Stimulated activated CD4-positive, alpha-beta T cell treated with anti-CD3 and anti-CD28 coated beads, Interleukin-15, amount 100 ng/mL, for 1 hour (primary cell): ENCODE data around the gene FKRP.
"Not testable (repeated sequence)": the region's sequence is repeated elsewhere in the genome, so short reads cannot be mapped to it uniquely, and the experiment has no call there.

ENCODE experiments used
- DNase-seq, 2 donors: peaks; one replicate each; pipeline ENCODE4 v3.0.0-alpha.2; 2020; ENCODE audit warnings: low read depth in 1 of 2, low spot score in 1 of 2

FKRP gene

DNA sequence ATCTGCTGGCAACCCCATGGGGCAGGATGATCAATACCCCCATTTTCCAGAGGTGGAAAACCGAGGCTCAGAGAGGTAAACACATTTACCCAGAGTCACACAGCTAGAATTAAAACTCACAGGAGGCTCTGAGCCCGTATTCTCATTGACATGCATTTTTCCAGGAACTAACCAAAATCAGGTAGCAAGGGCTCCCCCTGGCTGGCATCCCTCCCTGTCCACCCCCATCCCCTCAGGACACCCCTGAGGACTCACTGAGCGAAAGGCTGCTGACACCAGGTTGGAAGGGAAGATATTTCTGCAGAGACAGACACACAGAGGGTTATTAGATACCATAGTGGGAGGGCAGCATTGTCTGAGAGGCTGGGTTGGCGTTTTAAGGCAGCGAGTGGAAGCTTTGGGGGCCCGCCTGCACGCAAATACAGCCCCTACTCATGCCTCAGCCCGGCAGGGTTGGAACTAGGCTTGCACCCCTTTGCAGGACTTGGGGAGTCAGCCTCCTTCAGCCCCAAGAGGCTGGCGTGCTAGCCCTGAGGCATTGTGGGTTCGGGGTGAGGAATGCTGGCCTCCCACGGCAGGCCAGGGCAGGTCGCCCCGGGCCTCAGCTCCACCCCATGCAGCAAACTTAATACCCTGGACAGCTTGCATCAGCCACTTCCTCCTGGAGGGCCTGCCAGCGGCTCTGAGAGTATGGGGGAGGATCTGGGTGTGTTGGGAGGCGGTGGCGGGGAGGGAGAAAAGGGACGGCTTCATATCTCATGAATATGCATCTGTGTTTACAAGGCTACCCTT is 38.6 kb downstream of the FKRP start:
- DNase-seq = peak in 1 of 2 donors; percentile 52

DNA sequence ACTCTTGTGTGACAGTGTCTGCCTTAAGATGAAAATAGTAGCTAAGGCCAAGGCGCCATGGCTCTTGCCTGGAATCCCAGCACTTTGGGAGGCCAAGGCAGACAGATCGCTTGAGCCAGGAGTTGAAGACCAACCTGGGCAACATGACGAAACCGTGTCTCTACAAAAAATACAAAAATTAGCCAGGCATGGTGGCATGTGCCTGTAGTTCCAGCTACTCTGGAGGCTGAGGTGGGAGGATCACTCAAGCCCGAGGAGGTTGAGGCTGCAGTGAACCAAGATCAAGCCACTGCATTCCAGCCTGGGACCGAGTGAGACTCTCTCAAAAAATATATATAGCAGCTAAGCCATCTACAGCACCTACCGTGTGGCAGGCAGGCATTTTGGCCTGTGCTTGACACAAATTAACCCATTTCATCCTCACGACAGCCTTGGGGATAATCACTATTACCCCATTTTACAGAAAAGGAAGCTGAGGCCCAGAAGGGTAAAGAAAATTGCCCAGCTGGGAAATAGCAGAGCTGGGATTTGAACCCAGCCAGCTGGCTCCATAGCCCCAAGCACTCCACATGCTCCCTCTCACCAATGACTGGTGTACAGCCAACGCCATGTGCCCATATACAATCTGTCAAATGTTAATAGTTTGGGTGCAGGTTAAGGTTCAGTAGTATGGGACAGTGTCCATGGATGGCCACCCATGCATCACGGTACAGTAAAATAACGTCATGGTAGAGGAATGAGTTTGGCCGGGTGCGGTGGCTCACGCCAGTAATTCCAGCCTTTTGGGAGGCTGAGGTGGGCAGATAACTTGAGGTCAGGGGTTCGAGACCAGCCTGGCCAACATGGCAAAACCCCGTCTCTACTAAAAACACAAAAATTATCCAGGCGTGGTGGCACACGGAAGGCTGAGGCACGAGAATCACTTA is 39.5 kb downstream of the FKRP start:
- no peak for DNase-seq

DNA sequence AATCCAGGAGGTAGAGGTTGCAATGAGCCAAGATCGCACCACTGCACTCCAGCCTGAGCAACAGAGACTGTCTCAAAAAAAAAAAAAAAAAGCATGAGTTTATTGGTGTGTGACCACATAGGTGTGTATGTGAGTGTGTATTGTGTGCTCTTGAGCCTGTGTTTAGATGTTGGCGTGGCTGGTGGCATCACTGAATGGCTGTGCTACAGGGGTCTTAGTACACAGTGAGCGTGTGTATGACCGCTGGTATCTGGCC is 40.1 kb downstream of the FKRP start:
- no peak for DNase-seq

DNA sequence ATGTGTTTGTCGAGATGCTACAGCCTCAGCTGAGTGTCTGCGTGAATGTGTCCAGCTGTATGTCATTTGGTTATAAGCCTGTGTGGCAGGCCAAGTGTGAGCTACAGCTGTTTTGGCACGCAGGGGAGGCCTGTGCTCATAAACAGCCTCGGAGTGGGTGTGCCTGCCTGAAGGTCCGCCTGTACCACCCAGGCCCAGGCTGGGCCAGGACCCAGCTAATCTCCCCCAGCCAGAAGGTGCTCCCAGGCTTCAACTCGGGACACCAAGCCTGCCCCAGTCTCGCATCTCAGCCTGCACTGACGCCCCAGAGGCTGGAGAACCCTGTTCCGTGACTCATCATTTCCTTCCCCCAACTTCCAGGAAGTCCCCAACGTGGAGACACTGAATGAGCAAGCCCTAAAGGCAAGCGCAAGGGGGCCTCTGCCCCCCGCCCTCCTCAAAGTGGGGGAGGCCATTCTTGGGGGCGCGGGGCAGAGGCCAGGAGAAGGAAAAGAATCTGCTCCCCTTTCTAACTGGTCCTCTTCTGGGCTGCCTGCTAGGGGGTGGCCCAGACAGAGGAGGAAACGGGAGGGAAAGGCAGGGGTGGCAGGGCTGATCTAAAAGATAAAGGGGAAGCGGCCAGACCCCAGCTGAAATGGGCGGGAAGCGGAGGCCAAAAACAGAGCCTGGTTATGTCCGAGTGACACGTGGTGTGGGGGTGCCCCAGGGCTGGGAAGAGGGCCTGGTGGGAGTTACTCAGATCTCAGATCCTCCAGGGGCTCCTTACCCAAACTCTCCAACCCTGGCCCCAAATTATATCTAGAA is 40.6 kb downstream of the FKRP start:
- peak; percentile 61 to 77 for DNase-seq

DNA sequence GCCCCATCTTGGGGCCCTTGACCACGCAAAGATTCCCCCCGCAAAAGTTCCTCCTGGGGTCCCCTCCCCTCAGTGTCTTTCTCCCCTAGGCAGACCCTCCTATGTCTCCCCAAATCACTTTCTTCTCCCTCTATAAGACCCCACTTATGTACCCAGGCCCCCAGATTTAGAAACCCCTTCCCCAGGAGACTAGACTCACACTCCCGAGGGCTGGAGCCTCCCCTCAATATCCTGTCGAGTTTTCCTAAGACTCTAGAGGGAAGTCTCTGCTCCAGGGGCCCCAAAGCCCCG is 41.1 kb downstream of the FKRP start:
- no peak for DNase-seq

DNA sequence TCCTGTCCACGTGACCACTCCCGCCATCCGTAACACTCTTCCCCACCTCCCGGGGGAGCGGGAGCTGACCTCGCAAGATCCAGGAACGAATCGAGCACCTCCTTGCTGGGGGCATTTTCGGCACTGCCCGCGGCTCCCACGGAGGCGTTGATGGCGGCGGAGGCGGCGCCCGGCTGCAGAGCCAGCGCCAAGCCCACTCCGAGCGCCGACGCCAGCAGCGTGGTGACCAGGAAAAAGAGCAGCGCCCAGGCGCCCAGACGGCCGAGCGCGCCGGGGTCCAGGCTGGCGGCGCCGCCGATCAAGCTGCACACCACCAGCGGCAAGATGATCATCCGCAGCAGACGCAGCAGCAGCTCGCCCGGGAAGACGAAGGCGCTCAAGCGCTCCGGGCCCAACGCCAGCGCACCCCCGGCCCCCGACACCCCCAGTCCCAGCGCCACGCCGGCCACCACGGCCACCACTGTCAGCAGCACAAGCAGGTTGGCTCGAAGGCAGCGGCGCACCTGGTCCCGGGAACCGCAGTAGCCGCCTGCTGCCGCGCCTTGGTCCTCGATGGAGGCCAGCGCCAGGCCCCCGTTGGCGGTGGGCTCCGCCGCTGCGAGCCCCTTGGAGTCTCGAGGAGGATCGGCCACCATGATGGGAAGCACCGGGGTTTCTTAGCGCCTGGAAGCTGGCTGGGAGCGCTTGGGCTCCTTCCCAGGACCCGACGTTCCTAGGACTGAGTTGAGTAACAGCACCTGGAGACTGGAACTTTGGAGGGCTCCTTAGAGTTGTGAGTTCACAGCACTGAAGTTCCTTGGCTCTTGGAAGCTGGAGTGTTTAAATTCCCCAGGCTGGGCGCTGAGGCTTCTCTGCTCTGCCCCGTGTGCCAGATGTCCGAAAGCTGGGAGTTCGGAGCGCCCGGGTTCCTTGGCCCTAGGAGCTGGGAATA is 41.7 kb downstream of the FKRP start:
- peak in 1 of 2 donors; percentile 29 for DNase-seq

DNA sequence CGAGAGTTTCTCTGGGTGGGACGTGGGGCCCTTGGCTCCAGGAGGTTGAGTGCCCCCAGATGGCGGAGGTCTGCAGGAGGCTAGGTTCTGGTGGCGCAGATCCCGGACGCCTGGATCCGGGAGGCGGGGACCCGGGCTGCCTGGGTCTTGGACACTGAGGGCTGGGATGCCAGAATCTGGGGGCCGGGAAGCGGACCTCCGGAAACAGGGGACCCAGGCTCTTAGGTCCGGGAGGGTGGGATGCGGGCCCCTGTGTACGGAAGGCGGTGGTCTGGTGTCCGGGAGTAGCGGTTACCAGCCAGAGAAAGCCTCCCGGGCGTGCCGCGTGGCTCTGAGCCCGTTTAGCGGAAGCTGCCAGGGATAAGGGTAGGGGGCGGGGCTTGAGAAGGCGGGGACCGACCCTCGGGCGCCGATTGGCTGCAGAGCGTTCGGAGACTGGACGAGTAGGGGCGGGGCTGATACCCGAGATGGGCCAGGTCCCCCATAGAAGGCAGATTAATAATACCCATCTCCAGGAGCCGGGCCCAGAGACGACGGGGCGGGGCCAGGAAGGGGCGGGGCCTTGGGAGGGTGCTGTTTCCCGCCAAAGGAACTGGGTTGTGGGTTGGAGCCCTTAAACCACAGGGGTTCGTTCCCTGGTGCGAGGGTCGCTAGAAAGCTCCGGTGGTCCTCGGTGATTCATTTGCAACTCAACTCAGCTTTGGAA is 42.6 kb downstream of the FKRP start, which contains the start of gene SLC1A5:
Gene SLC1A5 (minus strand): TSS at position 333 of the 706 bp plus-strand sequence. CDS start 629 bp downstream, outside the sequence.
- DNase-seq = peak; percentile 94 to 99

DNA sequence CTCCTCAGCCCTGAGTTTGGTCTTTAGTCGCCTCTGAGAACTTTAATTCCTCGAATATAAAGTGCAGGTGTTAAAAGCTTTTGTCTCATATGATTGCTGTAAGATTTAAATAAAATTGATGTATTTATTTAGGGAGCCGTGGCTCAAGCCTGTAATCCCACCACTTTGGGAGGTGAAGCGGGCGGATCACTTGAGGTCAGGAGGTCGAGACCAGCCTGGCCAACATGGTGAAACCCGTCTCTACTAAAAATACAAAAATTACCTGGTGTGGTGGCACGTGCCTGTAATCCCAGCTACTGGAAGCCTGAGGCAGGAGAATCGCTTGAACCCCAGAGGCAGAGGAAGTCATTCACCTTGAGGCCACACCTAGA is 43.1 kb downstream of the FKRP start:
- no peak for DNase-seq

DNA sequence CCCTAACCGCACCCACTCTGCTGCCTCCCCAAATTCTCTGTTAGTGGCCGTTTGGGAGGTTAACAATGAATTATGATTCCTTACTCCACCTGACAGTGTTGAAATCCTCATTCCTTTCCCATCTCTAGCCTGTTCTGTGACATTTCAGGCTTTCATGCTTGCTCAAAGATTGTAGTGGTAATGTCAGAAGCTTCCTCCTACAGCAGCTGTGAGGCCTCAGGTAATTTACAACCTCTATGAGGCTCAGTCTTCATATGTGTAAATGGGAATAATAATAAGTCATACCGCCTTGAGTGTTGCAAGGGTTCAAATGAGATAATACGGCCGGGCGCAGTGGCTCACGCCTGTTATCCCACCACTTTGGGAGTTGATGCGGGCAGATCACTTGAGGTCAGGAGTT is 43.5 kb downstream of the FKRP start:
- no peak for DNase-seq

DNA sequence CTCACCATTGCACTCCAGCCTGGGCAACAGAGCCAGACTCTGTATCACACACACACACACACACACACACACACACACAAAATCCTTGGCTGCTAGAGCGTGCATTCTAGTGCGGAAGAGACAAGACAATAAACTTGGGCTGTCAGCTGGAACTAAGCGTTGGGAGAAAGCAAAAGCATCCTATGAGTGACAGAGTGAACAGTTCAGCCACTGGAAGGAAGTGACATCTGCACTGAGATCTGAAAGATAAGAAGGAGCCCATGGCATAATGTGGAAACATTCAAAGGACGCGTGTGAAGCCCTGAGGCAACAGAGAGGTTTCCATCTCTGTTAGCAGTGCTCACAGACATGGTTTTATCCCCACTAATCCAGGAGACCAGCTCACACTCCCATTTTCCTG is 46.1 kb downstream of the FKRP start:
- DNase-seq = no peak

DNA sequence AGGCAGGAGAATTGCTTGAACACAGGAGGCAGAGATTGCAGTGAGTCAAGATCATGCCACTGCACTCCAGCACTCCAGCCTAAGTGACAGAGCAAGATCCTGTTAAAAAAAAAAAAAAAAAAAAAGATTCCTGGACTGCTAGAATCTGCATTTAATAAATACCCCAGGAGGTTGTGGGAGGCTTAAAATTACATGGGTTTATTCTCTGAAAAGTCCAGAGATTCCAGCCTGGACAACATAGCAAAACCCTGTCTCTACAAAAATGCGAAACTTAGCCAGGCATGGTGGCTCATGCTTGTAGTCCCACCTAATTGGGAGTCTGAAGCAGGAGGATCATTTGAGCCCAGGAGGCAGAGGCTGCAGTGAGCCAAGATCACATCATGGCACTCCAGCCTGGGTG is 52.0 kb downstream of the FKRP start:
- DNase-seq = no peak

DNA sequence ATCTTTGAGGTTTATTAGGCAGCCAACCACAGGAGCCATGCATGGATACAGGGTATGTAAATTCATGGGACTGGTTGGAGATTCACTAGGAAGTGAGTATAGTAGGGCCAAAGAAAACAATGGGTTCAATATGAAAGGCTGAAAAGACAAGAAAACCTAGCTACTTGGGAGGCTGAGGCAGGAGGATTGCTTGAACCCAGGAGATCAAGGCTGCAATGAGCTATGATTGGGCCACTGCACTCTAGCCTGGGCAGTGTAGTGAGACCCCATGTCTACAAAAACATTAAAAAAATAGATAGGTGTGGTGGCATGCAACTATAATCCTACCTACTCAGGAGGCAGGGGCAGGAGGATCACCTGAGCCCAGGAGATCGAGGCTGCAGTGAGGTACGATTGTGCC is 52.9 kb downstream of the FKRP start:
- no peak for DNase-seq

DNA sequence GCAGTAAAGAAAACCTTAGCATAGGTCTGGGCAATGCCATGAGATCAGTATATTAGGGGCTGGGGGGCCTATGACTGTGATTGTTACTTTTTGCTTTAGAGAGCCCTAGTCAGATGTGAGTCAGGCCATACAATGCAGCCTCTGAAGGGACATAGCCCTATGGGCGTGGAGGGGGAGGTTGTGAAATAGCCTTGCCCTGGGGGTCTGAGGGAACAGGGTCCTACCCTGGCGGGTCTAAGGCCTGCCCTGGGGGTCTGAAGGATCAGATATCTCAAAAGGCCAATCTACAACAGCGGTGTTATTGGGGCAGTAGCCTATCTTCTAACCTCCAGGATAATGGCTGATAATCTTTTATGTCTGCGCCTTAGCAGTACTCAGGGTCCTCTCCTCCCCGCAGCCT is 56.3 kb downstream of the FKRP start:
- no peak for DNase-seq

DNA sequence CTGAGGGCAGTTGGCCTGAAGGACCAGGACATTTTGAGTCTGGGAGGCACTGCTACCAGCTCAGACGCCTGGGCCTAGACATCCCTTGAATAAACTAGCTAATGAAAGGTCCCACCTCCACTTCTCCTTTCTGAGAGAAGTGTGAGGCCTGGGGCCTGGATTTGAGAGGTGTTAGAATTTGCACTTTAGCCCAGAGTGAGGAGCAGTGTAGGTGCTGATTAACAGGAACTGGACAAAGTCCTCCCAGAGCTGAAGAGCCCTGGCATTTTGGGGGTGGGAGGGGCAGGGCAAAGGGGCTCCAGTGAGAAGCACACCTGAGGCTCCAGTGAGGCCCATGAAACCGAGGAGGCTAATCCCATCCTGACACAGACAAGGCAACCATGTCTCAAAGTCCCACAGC is 57.7 kb downstream of the FKRP start:
- no peak for DNase-seq

DNA sequence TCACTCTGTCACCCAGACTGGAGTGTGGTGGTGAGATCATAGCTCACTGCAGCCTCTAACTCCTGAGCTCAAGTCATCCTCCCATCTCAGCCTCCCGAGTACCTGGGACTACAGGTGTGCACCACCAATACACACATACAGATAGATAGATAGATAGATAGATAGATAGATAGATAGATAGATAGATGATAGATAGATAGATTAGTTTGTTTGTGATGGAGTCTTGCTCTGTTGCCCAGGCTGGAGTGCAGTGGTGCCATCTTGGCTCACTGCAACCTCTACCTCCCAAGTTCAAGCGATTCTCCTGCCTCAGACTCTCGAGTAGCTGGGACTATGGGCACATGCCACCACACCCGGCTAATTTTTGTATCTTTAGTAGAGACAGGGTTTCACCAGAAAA is 58.6 kb downstream of the FKRP start:
- not testable (repeated sequence) for DNase-seq

DNA sequence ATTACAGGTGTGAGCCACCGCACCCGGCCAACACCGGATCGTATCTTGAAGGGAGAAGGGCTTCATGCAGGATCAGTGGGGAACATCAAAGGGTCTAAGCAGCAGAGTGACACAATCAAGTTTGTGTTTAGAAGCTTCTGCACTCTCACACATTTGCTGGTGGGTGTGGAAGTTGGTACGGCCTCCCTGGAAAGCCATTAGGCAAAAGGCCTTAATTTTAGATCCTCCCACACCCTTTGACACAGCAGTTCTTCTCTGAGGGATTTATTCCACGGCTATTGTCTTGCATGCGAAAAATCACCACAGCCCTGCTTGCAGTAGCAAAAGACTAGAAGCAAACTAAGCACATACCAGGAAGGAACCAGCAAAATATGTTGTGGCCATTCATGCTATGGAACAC is 60.8 kb downstream of the FKRP start:
- no peak for DNase-seq
